Erythroblast (primary cell): Measurements from ENCODE around the gene MRLN.

Experiments used
- GATA1 ChIP-seq: IDR thresholded peaks from 2 replicates; pipeline ENCODE4 v1.6.1; 2011; ENCODE audit warnings: low read depth, mild to moderate bottlenecking, control low read depth, low read length, moderate library complexity
- POLR2A ChIP-seq: IDR thresholded peaks from 2 replicates; pipeline ENCODE4 v1.6.1; 2011; ENCODE audit warnings: mild to moderate bottlenecking, low read length

DNA sequence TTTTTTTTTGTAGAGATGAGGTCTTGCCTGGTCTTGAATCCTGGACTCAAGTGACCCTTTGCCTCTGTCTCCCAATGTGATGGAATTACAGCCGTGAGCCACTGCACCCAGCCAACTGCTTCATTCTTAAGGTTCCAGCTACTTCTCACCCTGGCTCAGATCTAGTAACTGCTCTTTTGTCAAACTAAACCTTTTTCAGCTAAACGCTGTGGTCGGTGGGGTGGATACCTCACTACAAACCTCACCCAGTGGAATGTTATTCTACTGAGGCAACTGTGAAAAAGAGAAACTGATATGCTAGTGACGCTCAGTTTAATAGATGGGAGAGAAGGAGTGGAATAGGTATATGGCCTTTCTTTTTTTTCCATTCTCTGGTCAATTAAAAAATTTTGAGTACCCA is 1.7 kb upstream of the MRLN start:
- no peak for TF ChIP-seq POLR2A
- no peak for TF ChIP-seq GATA1
